HG03565 (cell line): ENCODE measurements around the gene CDH24.
A peak's percentile ranks its signal among the peaks of the same experiment; 100 is the strongest.
"Not testable (repeated sequence)": the region's sequence is repeated elsewhere in the genome, so short reads cannot be mapped to it uniquely, and the experiment has no call there.

Source experiments
- ATAC-seq: cut with Tn5 transposase; IDR thresholded peaks from one replicate; pipeline ENCODE4 v1.9.1; 2021; ENCODE audit warnings: mild to moderate bottlenecking, moderate library complexity; ENCODE audit not compliant: unreplicated experiment

CDH24 gene

GRCh38 chr14:23023795-23024152 is 33.5 kb downstream of the CDH24 start:
- ATAC-seq = no peak

- no peak for ATAC-seq
These were observed 34.1 kb downstream of the CDH24 start for GRCh38 chr14:23023022-23023794.

- ATAC-seq = no peak
These were observed 35.4 kb downstream of the CDH24 start for GRCh38 chr14:23021889-23022442.

- ATAC-seq = no peak
These were observed 35.9 kb downstream of the CDH24 start for GRCh38 chr14:23021434-23021833.

GRCh38 chr14:23020143-23021128 is 36.9 kb downstream of the CDH24 start:
- no peak for ATAC-seq

GRCh38 chr14:23018107-23018506 is 39.2 kb downstream of the CDH24 start:
- ATAC-seq = no peak

GRCh38 chr14:23017091-23017490 is 40.2 kb downstream of the CDH24 start:
- ATAC-seq = no peak

- ATAC-seq = no peak
These were observed 41.7 kb downstream of the CDH24 start for GRCh38 chr14:23015618-23016017.

- ATAC-seq = not testable (repeated sequence)
These were observed 43.6 kb downstream of the CDH24 start for GRCh38 chr14:23013749-23014054.

GRCh38 chr14:23013054-23013748 is 44.1 kb downstream of the CDH24 start:
- ATAC-seq = no peak

GRCh38 chr14:23009939-23010726 is 47.2 kb downstream of the CDH24 start, which contains the start of gene C14orf93:
TSS of gene C14orf93 (minus strand) at chr14:23010143. CDS start at chr14:22999023, 11,120 bp downstream.
- no peak for ATAC-seq

GRCh38 chr14:23009483-23009938 is 47.8 kb downstream of the CDH24 start:
- no peak for ATAC-seq

GRCh38 chr14:23008831-23009230 is 48.5 kb downstream of the CDH24 start:
- ATAC-seq = no peak

- ATAC-seq = peak; percentile 91
These were observed 50.5 kb downstream of the CDH24 start for GRCh38 chr14:23006544-23007419.

- no peak for ATAC-seq
These were observed 51.2 kb downstream of the CDH24 start for GRCh38 chr14:23006188-23006534.

GRCh38 chr14:23005451-23006187 is 51.7 kb downstream of the CDH24 start:
- ATAC-seq = no peak

GRCh38 chr14:23004274-23004673 is 53.0 kb downstream of the CDH24 start:
- ATAC-seq = not testable (repeated sequence)

- ATAC-seq = no peak
These were observed 54.7 kb downstream of the CDH24 start for GRCh38 chr14:23002592-23002991.

GRCh38 chr14:23000860-23001259 is 56.5 kb downstream of the CDH24 start:
- ATAC-seq = no peak
